ENCODE results near the gene NTMT1.
A peak's percentile ranks its signal among the peaks of the same experiment; 100 is the strongest.

NTMT1 gene

GRCh38 chr9:129613520-129614175, 12.3 kb upstream of the NTMT1 start:
- no peaks in the 10 kb centered on the region for H3K9me2 ChIP-seq (replicated peaks; ENCODE audit: low read depth, low read length)
- TF ChIP-seq EZH2phosphoT487 (IDR thresholded peaks at IDR 0.05; ENCODE audit: borderline replicate concordance) (no peak), CTCF (conservative IDR thresholded peaks at IDR 0.05; ENCODE audit: low read length) (no peak)
- no peaks in the 10 kb centered on the region for H3F3A ChIP-seq (ENCODE audit: low read depth)
- H3K9me3 ChIP-seq (ENCODE audit: insufficient read depth, low read depth, low read length): no peaks in the 10 kb centered on the region
- no peaks in the 10 kb centered on the region for H3K27me3 ChIP-seq (ENCODE audit: insufficient read depth, low read length, poor library complexity, severe bottlenecking)
- H3K36me3 ChIP-seq (ENCODE audit: insufficient read depth, low read length): no peaks in the 10 kb centered on the region
- no peak overlapping the region for H3K9ac ChIP-seq (ENCODE audit: low read depth, low read length, poor library complexity, severe bottlenecking)
- no peak overlapping the region for H3K4me3 ChIP-seq (ENCODE audit: low read length, poor library complexity, severe bottlenecking)
- peak overlapping the region; percentile 5 for H3K4me2 ChIP-seq (ENCODE audit: low read depth, low read length, poor library complexity, severe bottlenecking)
- no peaks in the 10 kb centered on the region for H4K20me1 ChIP-seq (ENCODE audit: insufficient read depth, low read length, poor library complexity, severe bottlenecking)
- no peak overlapping the region for H2AFZ ChIP-seq (ENCODE audit: low read length)
- H3K4me1 ChIP-seq (ENCODE audit: insufficient read depth, low read length, poor library complexity, severe bottlenecking): peaks cover 7% of the 10 kb centered on the region
- H3K79me2 ChIP-seq (ENCODE audit: insufficient read depth, low read length): no peaks in the 10 kb centered on the region

GRCh38 chr9:129614932-129615331, 11.0 kb upstream of the NTMT1 start:
- Histone ChIP-seq H2AFZ (ENCODE audit: low read length) (no peak overlapping the region), H3K4me1 (ENCODE audit: insufficient read depth, low read length, poor library complexity, severe bottlenecking) (peaks cover 7% of the 10 kb centered on the region), H3K4me3 (ENCODE audit: low read length, poor library complexity, severe bottlenecking) (no peak overlapping the region), H3K9me3 (ENCODE audit: insufficient read depth, low read depth, low read length) (no peaks in the 10 kb centered on the region), H3K27me3 (ENCODE audit: insufficient read depth, low read length, poor library complexity, severe bottlenecking) (no peaks in the 10 kb centered on the region), H3K79me2 (ENCODE audit: insufficient read depth, low read length) (no peaks in the 10 kb centered on the region), H3K9ac (ENCODE audit: low read depth, low read length, poor library complexity, severe bottlenecking) (no peak overlapping the region), H4K20me1 (ENCODE audit: insufficient read depth, low read length, poor library complexity, severe bottlenecking) (no peaks in the 10 kb centered on the region), H3K36me3 (ENCODE audit: insufficient read depth, low read length) (no peaks in the 10 kb centered on the region), H3F3A (ENCODE audit: low read depth) (no peaks in the 10 kb centered on the region), H3K4me2 (ENCODE audit: low read depth, low read length, poor library complexity, severe bottlenecking) (no peak overlapping the region), H3K9me2 (replicated peaks; ENCODE audit: low read depth, low read length) (no peaks in the 10 kb centered on the region)
- TF ChIP-seq CTCF (conservative IDR thresholded peaks at IDR 0.05; ENCODE audit: low read length): no peak
- TF ChIP-seq EZH2phosphoT487 (IDR thresholded peaks at IDR 0.05; ENCODE audit: borderline replicate concordance): no peak

GRCh38 chr9:129615407-129616285, 10.3 kb upstream of the NTMT1 start:
- TF ChIP-seq CTCF (conservative IDR thresholded peaks at IDR 0.05; ENCODE audit: low read length) (no peak), EZH2phosphoT487 (IDR thresholded peaks at IDR 0.05; ENCODE audit: borderline replicate concordance) (no peak)
- H3K36me3 ChIP-seq (ENCODE audit: insufficient read depth, low read length): no peaks in the 10 kb centered on the region
- no peaks in the 10 kb centered on the region for H3K79me2 ChIP-seq (ENCODE audit: insufficient read depth, low read length)
- H3K4me2 ChIP-seq (ENCODE audit: low read depth, low read length, poor library complexity, severe bottlenecking): no peak overlapping the region
- H3K4me1 ChIP-seq (ENCODE audit: insufficient read depth, low read length, poor library complexity, severe bottlenecking): peaks cover 6% of the 10 kb centered on the region
- no peaks in the 10 kb centered on the region for H3F3A ChIP-seq (ENCODE audit: low read depth)
- no peak overlapping the region for H3K4me3 ChIP-seq (ENCODE audit: low read length, poor library complexity, severe bottlenecking)
- no peak overlapping the region for H3K9ac ChIP-seq (ENCODE audit: low read depth, low read length, poor library complexity, severe bottlenecking)
- no peaks in the 10 kb centered on the region for H3K9me3 ChIP-seq (ENCODE audit: insufficient read depth, low read depth, low read length)
- no peak overlapping the region for H2AFZ ChIP-seq (ENCODE audit: low read length)
- no peaks in the 10 kb centered on the region for H3K9me2 ChIP-seq (replicated peaks; ENCODE audit: low read depth, low read length)
- H3K27me3 ChIP-seq (ENCODE audit: insufficient read depth, low read length, poor library complexity, severe bottlenecking): no peaks in the 10 kb centered on the region
- no peaks in the 10 kb centered on the region for H4K20me1 ChIP-seq (ENCODE audit: insufficient read depth, low read length, poor library complexity, severe bottlenecking)

Measured in Loucy (cell line).